GM12872 (cell line): ENCODE measurements around the gene INSR.

Experiments used
- CTCF ChIP-seq: IDR thresholded peaks from 3 replicates; pipeline ENCODE4 v1.5.1; 2011; ENCODE audit warnings: low read depth, mild to moderate bottlenecking, low read length, moderate library complexity; ENCODE audit not compliant: insufficient read depth

INSR gene

GRCh38 chr19:7117248-7117647 is 177.0 kb downstream of the INSR start:
- TF ChIP-seq CTCF = no peak

GRCh38 chr19:7115721-7116120 is 178.5 kb downstream of the INSR start:
- no peak for TF ChIP-seq CTCF

- TF ChIP-seq CTCF = no peak
Observed at GRCh38 chr19:7113233-7113632, 181.0 kb downstream of the INSR start.

GRCh38 chr19:7112675-7113074 is 181.5 kb downstream of the INSR start:
- no peak for TF ChIP-seq CTCF

GRCh38 chr19:7109678-7110289 is 184.4 kb downstream of the INSR start:
- no peak for TF ChIP-seq CTCF

GRCh38 chr19:7106711-7107657 is 187.2 kb downstream of the INSR start:
- no peak for TF ChIP-seq CTCF

GRCh38 chr19:7104747-7105447 is 189.3 kb downstream of the INSR start:
- no peak for TF ChIP-seq CTCF
